ENCODE results near the gene STXBP5.

STXBP5 gene

DNA sequence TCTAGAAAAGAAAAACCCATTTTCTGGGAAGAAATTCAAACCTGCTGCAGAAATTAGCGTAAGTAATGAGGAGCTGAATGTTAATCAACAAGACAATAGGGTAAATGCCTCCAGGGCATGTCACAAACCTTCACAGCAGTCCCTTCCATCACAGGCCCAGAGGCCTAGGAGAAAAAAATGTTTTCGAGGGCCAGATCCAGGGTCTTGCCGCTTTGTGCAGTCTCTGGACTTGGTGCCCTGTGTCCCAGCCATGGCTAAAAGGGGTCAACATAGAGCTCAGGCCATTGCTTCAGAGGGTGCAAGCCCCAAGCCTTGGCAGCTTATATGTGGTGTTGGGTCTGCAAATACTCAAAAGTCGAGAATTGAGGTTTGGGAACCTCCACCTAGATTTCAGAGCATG is 99.8 kb downstream of the STXBP5 start:
- peaks cover 0 to 15% of the 10 kb centered on the region in 2 experiments; a peak in 1 of 3 replicates for H3K36me3 ChIP-seq (ENCODE audit: control insufficient read depth in 2 of 2, insufficient read depth in 1 of 2, low read length in 2 of 2)
- CTCF ChIA-PET: no interaction called here
- H3K4me1 ChIP-seq (ENCODE audit: control insufficient read depth, insufficient read depth, low read length): no peaks in the 10 kb centered on the region
- no peak overlapping the region for H3K4me3 ChIP-seq (ENCODE audit: low read depth, low read length)
- H3K27ac ChIP-seq (ENCODE audit: extremely low read depth, low read depth, low read length): no peak overlapping the region
- TF ChIP-seq, protein P1, sequence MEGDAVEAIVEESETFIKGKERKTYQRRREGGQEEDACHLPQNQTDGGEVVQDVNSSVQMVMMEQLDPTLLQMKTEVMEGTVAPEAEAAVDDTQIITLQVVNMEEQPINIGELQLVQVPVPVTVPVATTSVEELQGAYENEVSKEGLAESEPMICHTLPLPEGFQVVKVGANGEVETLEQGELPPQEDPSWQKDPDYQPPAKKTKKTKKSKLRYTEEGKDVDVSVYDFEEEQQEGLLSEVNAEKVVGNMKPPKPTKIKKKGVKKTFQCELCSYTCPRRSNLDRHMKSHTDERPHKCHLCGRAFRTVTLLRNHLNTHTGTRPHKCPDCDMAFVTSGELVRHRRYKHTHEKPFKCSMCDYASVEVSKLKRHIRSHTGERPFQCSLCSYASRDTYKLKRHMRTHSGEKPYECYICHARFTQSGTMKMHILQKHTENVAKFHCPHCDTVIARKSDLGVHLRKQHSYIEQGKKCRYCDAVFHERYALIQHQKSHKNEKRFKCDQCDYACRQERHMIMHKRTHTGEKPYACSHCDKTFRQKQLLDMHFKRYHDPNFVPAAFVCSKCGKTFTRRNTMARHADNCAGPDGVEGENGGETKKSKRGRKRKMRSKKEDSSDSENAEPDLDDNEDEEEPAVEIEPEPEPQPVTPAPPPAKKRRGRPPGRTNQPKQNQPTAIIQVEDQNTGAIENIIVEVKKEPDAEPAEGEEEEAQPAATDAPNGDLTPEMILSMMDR (tag by site-specific recombination; IDR thresholded peaks at IDR 0.05): no peak
- TF ChIP-seq, protein P2, sequence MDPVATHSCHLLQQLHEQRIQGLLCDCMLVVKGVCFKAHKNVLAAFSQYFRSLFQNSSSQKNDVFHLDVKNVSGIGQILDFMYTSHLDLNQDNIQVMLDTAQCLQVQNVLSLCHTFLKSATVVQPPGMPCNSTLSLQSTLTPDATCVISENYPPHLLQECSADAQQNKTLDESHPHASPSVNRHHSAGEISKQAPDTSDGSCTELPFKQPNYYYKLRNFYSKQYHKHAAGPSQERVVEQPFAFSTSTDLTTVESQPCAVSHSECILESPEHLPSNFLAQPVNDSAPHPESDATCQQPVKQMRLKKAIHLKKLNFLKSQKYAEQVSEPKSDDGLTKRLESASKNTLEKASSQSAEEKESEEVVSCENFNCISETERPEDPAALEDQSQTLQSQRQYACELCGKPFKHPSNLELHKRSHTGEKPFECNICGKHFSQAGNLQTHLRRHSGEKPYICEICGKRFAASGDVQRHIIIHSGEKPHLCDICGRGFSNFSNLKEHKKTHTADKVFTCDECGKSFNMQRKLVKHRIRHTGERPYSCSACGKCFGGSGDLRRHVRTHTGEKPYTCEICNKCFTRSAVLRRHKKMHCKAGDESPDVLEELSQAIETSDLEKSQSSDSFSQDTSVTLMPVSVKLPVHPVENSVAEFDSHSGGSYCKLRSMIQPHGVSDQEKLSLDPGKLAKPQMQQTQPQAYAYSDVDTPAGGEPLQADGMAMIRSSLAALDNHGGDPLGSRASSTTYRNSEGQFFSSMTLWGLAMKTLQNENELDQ (tag by site-specific recombination; IDR thresholded peaks at IDR 0.05; ENCODE audit: low read depth): no peak
- no peak for TF ChIP-seq ZSCAN23 (tag by site-specific recombination; IDR thresholded peaks at IDR 0.05)
- peak; percentile 77 for TF ChIP-seq SETDB1 (IDR thresholded peaks at IDR 0.05; ENCODE audit: insufficient read length, low read length)
- no peak for TF ChIP-seq ZNF600 (tag by site-specific recombination; IDR thresholded peaks at IDR 0.05)
- no peak for TF ChIP-seq ZNF654 (tag by site-specific recombination; IDR thresholded peaks at IDR 0.05; ENCODE audit: low read depth)
- TF ChIP-seq ZNF473 (tag by site-specific recombination; IDR thresholded peaks at IDR 0.05): no peak
- no peak for TF ChIP-seq ZNF48 (tag by site-specific recombination; IDR thresholded peaks at IDR 0.05)
- no peak for TF ChIP-seq GLIS1 (tag by site-specific recombination; IDR thresholded peaks at IDR 0.05)
- TF ChIP-seq ZFP37 (tag by site-specific recombination; IDR thresholded peaks at IDR 0.05): no peak
- TF ChIP-seq, protein P3, sequence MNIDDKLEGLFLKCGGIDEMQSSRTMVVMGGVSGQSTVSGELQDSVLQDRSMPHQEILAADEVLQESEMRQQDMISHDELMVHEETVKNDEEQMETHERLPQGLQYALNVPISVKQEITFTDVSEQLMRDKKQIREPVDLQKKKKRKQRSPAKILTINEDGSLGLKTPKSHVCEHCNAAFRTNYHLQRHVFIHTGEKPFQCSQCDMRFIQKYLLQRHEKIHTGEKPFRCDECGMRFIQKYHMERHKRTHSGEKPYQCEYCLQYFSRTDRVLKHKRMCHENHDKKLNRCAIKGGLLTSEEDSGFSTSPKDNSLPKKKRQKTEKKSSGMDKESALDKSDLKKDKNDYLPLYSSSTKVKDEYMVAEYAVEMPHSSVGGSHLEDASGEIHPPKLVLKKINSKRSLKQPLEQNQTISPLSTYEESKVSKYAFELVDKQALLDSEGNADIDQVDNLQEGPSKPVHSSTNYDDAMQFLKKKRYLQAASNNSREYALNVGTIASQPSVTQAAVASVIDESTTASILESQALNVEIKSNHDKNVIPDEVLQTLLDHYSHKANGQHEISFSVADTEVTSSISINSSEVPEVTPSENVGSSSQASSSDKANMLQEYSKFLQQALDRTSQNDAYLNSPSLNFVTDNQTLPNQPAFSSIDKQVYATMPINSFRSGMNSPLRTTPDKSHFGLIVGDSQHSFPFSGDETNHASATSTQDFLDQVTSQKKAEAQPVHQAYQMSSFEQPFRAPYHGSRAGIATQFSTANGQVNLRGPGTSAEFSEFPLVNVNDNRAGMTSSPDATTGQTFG (tag by site-specific recombination; IDR thresholded peaks at IDR 0.05; ENCODE audit: borderline replicate concordance): no peak
- TF ChIP-seq ZNF585B (tag by site-specific recombination; IDR thresholded peaks at IDR 0.05): peak; percentile 91
- TF ChIP-seq ZNF394 (tag by site-specific recombination; IDR thresholded peaks at IDR 0.05; ENCODE audit: borderline replicate concordance): no peak
- H3K9me3 ChIP-seq (ENCODE audit: control insufficient read depth, insufficient read depth, low read depth, low read length): no peaks in the 10 kb centered on the region
- POLR2A ChIA-PET: no interaction called here

DNA sequence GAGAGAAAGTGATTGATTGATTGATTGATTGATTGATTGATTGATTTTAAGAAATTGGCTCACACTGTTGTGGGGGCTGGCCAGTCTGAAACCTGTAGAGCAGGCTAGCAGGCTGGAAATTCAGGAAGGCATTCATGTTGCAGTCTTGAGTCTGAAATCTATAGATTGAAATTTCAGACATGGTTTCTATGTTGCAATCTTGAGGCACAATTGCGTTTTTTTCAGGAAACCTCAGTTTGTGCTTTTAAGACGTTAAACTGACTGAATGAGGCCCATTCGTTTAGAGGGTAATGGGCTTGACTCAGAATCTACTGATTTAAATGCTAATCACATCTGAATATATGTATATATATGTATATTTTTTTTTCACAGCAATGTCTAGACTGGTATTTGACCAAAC is 106.3 kb downstream of the STXBP5 start:
- Histone ChIP-seq H3K36me3 (ENCODE audit: control insufficient read depth in 2 of 2, insufficient read depth in 1 of 2, low read length in 2 of 2) (peaks cover 12 to 14% of the 10 kb centered on the region in 2 experiments), H3K9me3 (ENCODE audit: control insufficient read depth, insufficient read depth, low read depth, low read length) (no peaks in the 10 kb centered on the region), H3K4me3 (ENCODE audit: low read depth, low read length) (no peak overlapping the region), H3K4me1 (ENCODE audit: control insufficient read depth, insufficient read depth, low read length) (no peaks in the 10 kb centered on the region), H3K27ac (ENCODE audit: extremely low read depth, low read depth, low read length) (no peak overlapping the region)
- ChIA-PET CTCF (interaction anchor here (0.6 kb wide), 1 partner anchor 830 kb away, joined by 3 read pairs; no protein-coding TSS in a partner anchor), POLR2A (no interaction called here)
- TF ChIP-seq, protein P4, sequence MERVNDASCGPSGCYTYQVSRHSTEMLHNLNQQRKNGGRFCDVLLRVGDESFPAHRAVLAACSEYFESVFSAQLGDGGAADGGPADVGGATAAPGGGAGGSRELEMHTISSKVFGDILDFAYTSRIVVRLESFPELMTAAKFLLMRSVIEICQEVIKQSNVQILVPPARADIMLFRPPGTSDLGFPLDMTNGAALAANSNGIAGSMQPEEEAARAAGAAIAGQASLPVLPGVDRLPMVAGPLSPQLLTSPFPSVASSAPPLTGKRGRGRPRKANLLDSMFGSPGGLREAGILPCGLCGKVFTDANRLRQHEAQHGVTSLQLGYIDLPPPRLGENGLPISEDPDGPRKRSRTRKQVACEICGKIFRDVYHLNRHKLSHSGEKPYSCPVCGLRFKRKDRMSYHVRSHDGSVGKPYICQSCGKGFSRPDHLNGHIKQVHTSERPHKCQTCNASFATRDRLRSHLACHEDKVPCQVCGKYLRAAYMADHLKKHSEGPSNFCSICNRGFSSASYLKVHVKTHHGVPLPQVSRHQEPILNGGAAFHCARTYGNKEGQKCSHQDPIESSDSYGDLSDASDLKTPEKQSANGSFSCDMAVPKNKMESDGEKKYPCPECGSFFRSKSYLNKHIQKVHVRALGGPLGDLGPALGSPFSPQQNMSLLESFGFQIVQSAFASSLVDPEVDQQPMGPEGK (tag by site-specific recombination; IDR thresholded peaks at IDR 0.05): no peak
- TF ChIP-seq ZBTB8A (tag by site-specific recombination; IDR thresholded peaks at IDR 0.05): no peak
- no peak for TF ChIP-seq IKZF3 (tag by site-specific recombination; IDR thresholded peaks at IDR 0.05)
- no peak for TF ChIP-seq ZNF274 (IDR thresholded peaks at IDR 0.05; ENCODE audit: low read length)
- no peak for TF ChIP-seq ZNF274 (tag by site-specific recombination; IDR thresholded peaks at IDR 0.05; ENCODE audit: borderline replicate concordance)
- TF ChIP-seq SP7 (tag by site-specific recombination; IDR thresholded peaks at IDR 0.05): no peak
- TF ChIP-seq ZNF223 (tag by site-specific recombination; IDR thresholded peaks at IDR 0.05): no peak
- TF ChIP-seq ZNF211 (tag by site-specific recombination; IDR thresholded peaks at IDR 0.05; ENCODE audit: low read depth): no peak
- TF ChIP-seq, protein P5, sequence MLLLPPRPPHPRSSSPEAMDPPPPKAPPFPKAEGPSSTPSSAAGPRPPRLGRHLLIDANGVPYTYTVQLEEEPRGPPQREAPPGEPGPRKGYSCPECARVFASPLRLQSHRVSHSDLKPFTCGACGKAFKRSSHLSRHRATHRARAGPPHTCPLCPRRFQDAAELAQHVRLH (tag by site-specific recombination; IDR thresholded peaks at IDR 0.05): no peak
- TF ChIP-seq ZNF121 (tag by site-specific recombination; IDR thresholded peaks at IDR 0.05): no peak
- no peak for TF ChIP-seq ZNF555 (tag by site-specific recombination; conservative IDR thresholded peaks at IDR 0.05)
- no peak for TF ChIP-seq KLF8 (tag by site-specific recombination; IDR thresholded peaks at IDR 0.05)
- no peak for TF ChIP-seq ZNF114 (tag by site-specific recombination; IDR thresholded peaks at IDR 0.05)
- TF ChIP-seq ZNF239 (tag by site-specific recombination; IDR thresholded peaks at IDR 0.05): no peak
- no peak for TF ChIP-seq ZSCAN23 (tag by site-specific recombination; IDR thresholded peaks at IDR 0.05)
- TF ChIP-seq MZF1 (tag by site-specific recombination; IDR thresholded peaks at IDR 0.05; ENCODE audit: borderline replicate concordance): no peak

Data from HEK293 (cell line).